WTC11 (cell line): ENCODE data around the gene EEF1A1. TPM values are rescaled to one million over a fixed set of nuclear protein-coding genes. Genes with fewer than 3 reads are reported as not detected.

Experiments used
- ATAC-seq: fragments of 200-7000 bp; cut with Tn5 transposase; 2 replicates; pipeline ENCODE4 v1.10.0; 2021; ENCODE audit warnings: mild to moderate bottlenecking, moderate library complexity
- CTCF ChIA-PET: fragments of 300-600 bp; sonication (Branson Sonifier 250); formaldehyde crosslinking; loops from one replicate; lab custom pipeline; 2021; ENCODE audit warnings: antibody characterized with exemption; lab: Charles Lee
- POLR2A ChIA-PET: fragments of 350-600 bp; sonication (Branson Sonifier 250); formaldehyde crosslinking; loops from one replicate; lab custom pipeline; 2021; ENCODE audit warnings: antibody characterized with exemption; lab: Charles Lee
- DNase-seq: peaks from one replicate; pipeline ENCODE4 v3.0.0; 2021; ENCODE audit warnings: low spot score
- H3K27ac Mint-ChIP-seq: 2 replicates; pipeline ENCODE4 v1.8.0; 2021; ENCODE audit warnings: mixed read lengths
- H3K27me3 Mint-ChIP-seq: 2 replicates; pipeline ENCODE4 v1.8.0; 2021; ENCODE audit warnings: low read depth, mild to moderate bottlenecking, moderate library complexity, mixed read lengths
- H3K36me3 Mint-ChIP-seq: 2 replicates; pipeline ENCODE4 v1.8.0; 2021; ENCODE audit warnings: mixed read lengths
- H3K4me1 Mint-ChIP-seq: 2 replicates; pipeline ENCODE4 v1.8.0; 2022; ENCODE audit warnings: mixed read lengths
- H3K4me3 Mint-ChIP-seq: 2 replicates; pipeline ENCODE4 v1.8.0; 2021; ENCODE audit warnings: mild to moderate bottlenecking, moderate library complexity, mixed read lengths
- H3K9me3 Mint-ChIP-seq: 2 replicates; pipeline ENCODE4 v1.8.0; 2021; ENCODE audit warnings: mixed read lengths
- ATF3 ChIP-seq: sonication (generic); formaldehyde crosslinking; conservative IDR thresholded peaks from 2 replicates; pipeline ENCODE4 v1.8.1; 2022; ENCODE audit warnings: mild to moderate bottlenecking, missing genetic modification reagents
- ESRRA ChIP-seq: sonication (generic); formaldehyde crosslinking; IDR thresholded peaks from 2 replicates; pipeline ENCODE4 v1.8.1; 2022; ENCODE audit warnings: mild to moderate bottlenecking, missing genetic modification reagents, borderline replicate concordance
- HMGA2 ChIP-seq: fragments of 250-450 bp; sonication (Bioruptor Pico); IDR thresholded peaks from 2 replicates; pipeline ENCODE4 v1.4.0; 2021; ENCODE audit warnings: mild to moderate bottlenecking, moderate library complexity
- KAT7 ChIP-seq: sonication (generic); formaldehyde crosslinking; IDR thresholded peaks from 2 replicates; pipeline ENCODE4 v1.8.1; 2023; ENCODE audit warnings: missing genetic modification reagents, mild to moderate bottlenecking, borderline replicate concordance
- MXD4 ChIP-seq: fragments of 250-450 bp; sonication (Bioruptor Pico); IDR thresholded peaks from 2 replicates; pipeline ENCODE4 v1.8.0; 2021; ENCODE audit warnings: mild to moderate bottlenecking, moderate library complexity, borderline replicate concordance
- MYBL2 ChIP-seq: sonication (generic); formaldehyde crosslinking; IDR thresholded peaks from 2 replicates; pipeline ENCODE4 v1.8.1; 2023; ENCODE audit warnings: mild to moderate bottlenecking, moderate library complexity, missing genetic modification reagents
- NFE2L1 ChIP-seq: sonication (generic); formaldehyde crosslinking; IDR thresholded peaks from 2 replicates; pipeline ENCODE4 v1.8.1; 2023; ENCODE audit warnings: missing genetic modification reagents
- RELA ChIP-seq: sonication (generic); formaldehyde crosslinking; IDR thresholded peaks from 2 replicates; pipeline ENCODE4 v1.8.1; 2022; ENCODE audit warnings: missing genetic modification reagents, mild to moderate bottlenecking, borderline replicate concordance
- STAT6 ChIP-seq: sonication (generic); formaldehyde crosslinking; conservative IDR thresholded peaks from 2 replicates; pipeline ENCODE4 v1.8.1; 2023; ENCODE audit warnings: mild to moderate bottlenecking, low read depth, missing genetic modification reagents, moderate library complexity
- TEAD1 ChIP-seq: sonication (generic); formaldehyde crosslinking; IDR thresholded peaks from 2 replicates; pipeline ENCODE4 v1.8.0; 2022; ENCODE audit warnings: mild to moderate bottlenecking, missing genetic modification reagents
- ZNF138 ChIP-seq: sonication (generic); formaldehyde crosslinking; conservative IDR thresholded peaks from 2 replicates; pipeline ENCODE4 v1.8.1; 2022; ENCODE audit warnings: mild to moderate bottlenecking, moderate library complexity, missing genetic modification reagents
- ZNF219 ChIP-seq: sonication (generic); formaldehyde crosslinking; IDR thresholded peaks from 2 replicates; pipeline ENCODE4 v1.8.0; 2023; ENCODE audit warnings: missing genetic modification reagents, mild to moderate bottlenecking, borderline replicate concordance
- ZNF263 ChIP-seq: sonication (generic); formaldehyde crosslinking; IDR thresholded peaks from 2 replicates; pipeline ENCODE4 v1.8.1; 2022; ENCODE audit warnings: low read depth, mild to moderate bottlenecking, moderate library complexity, missing genetic modification reagents
- ZNF317 ChIP-seq: sonication (generic); formaldehyde crosslinking; IDR thresholded peaks from 2 replicates; pipeline ENCODE4 v1.8.1; 2023; ENCODE audit warnings: low read depth, mild to moderate bottlenecking, moderate library complexity, missing genetic modification reagents, borderline replicate concordance
- ZNF396 ChIP-seq: fragments of 250-450 bp; sonication (Bioruptor Pico); IDR thresholded peaks from 2 replicates; pipeline ENCODE4 v1.8.0; 2021; ENCODE audit warnings: mild to moderate bottlenecking, moderate library complexity, borderline replicate concordance
- total RNA-seq: library from RNA; stranded (reverse); gene quantifications from 3 replicates; pipeline ENCODE4 v1.2.3, GENCODE V29; 2021
- TF ChIP-seq, protein P1 (sequence below): sonication (generic); formaldehyde crosslinking; IDR thresholded peaks from 2 replicates; pipeline ENCODE4 v1.8.0; 2023; ENCODE audit warnings: missing genetic modification reagents
- TF ChIP-seq, protein P2 (sequence below): sonication (generic); formaldehyde crosslinking; IDR thresholded peaks from 2 replicates; pipeline ENCODE4 v1.8.1; 2022; ENCODE audit warnings: low read depth, mild to moderate bottlenecking, moderate library complexity, missing genetic modification reagents, borderline replicate concordance
- TF ChIP-seq, protein P3 (sequence below): sonication (generic); formaldehyde crosslinking; IDR thresholded peaks from 2 replicates; pipeline ENCODE4 v1.8.1; 2022; ENCODE audit warnings: low read depth, missing genetic modification reagents, borderline replicate concordance
- TF ChIP-seq, protein P4 (sequence below): sonication (generic); formaldehyde crosslinking; IDR thresholded peaks from 2 replicates; pipeline ENCODE4 v1.8.1; 2023; ENCODE audit warnings: mild to moderate bottlenecking, missing genetic modification reagents
- TF ChIP-seq, protein P5 (sequence below): sonication (generic); formaldehyde crosslinking; IDR thresholded peaks from 2 replicates; pipeline ENCODE4 v1.8.1; 2023; ENCODE audit warnings: mild to moderate bottlenecking, missing genetic modification reagents

Gene EEF1A1
- total RNA-seq, 1 experiment from 2014 or later: 11,564 TPM

DNA sequence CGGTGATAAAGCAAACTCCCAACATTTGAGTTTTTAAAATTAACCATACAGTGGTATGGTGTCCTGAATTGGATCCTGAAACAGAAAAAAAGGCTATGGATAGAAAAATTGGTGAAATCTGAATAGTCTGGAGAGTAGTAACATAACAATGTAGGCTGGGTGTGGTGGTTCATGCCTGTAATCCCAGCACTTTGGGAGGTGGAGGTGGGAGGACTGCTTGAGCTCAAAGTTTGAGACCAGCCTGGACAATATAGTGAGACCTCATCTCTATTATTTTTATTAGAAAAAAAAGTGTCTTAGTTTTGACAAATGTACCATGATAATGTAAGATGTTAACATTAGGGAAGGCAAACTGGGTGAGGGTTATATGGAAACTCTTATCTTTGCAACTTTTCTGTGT lies 11.0 kb downstream of the EEF1A1 start:
- ChIA-PET POLR2A (interaction anchor here (1.6 kb wide), 1 partner anchor 12 kb away, joined by 7 read pairs; the partner anchor contains the start of gene EEF1A1), CTCF (interaction anchor here (0.7 to 1.2 kb wide), 2 partner anchors 13 to 144 kb away, joined by 3 to 7 read pairs; partner anchors contain the start of gene SLC17A5)
- ATAC-seq: no peak
- no peak for DNase-seq
- TF ChIP-seq ATF3 (CRISPR knock-in tag) (no peak), NFE2L1 (no peak), STAT6 (CRISPR knock-in tag) (no peak), ZNF396 (CRISPR knock-in tag) (no peak), ZNF219 (CRISPR knock-in tag) (no peak), TEAD1 (CRISPR knock-in tag) (no peak), KAT7 (no peak), MYBL2 (CRISPR knock-in tag) (no peak), HMGA2 (CRISPR knock-in tag) (no peak), ZNF138 (no peak), RELA (CRISPR knock-in tag) (no peak), ESRRA (CRISPR knock-in tag) (no peak), ZNF317 (CRISPR knock-in tag) (no peak), MXD4 (no peak), ZNF263 (CRISPR knock-in tag) (no peak)
- TF ChIP-seq, protein P1, sequence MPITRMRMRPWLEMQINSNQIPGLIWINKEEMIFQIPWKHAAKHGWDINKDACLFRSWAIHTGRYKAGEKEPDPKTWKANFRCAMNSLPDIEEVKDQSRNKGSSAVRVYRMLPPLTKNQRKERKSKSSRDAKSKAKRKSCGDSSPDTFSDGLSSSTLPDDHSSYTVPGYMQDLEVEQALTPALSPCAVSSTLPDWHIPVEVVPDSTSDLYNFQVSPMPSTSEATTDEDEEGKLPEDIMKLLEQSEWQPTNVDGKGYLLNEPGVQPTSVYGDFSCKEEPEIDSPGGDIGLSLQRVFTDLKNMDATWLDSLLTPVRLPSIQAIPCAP: no peak
- TF ChIP-seq, protein P2, sequence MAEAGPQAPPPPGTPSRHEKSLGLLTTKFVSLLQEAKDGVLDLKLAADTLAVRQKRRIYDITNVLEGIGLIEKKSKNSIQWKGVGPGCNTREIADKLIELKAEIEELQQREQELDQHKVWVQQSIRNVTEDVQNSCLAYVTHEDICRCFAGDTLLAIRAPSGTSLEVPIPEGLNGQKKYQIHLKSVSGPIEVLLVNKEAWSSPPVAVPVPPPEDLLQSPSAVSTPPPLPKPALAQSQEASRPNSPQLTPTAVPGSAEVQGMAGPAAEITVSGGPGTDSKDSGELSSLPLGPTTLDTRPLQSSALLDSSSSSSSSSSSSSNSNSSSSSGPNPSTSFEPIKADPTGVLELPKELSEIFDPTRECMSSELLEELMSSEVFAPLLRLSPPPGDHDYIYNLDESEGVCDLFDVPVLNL (CRISPR knock-in tag): no peak
- TF ChIP-seq, protein P3, sequence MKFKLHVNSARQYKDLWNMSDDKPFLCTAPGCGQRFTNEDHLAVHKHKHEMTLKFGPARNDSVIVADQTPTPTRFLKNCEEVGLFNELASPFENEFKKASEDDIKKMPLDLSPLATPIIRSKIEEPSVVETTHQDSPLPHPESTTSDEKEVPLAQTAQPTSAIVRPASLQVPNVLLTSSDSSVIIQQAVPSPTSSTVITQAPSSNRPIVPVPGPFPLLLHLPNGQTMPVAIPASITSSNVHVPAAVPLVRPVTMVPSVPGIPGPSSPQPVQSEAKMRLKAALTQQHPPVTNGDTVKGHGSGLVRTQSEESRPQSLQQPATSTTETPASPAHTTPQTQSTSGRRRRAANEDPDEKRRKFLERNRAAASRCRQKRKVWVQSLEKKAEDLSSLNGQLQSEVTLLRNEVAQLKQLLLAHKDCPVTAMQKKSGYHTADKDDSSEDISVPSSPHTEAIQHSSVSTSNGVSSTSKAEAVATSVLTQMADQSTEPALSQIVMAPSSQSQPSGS (CRISPR knock-in tag): no peak
- TF ChIP-seq, protein P4, sequence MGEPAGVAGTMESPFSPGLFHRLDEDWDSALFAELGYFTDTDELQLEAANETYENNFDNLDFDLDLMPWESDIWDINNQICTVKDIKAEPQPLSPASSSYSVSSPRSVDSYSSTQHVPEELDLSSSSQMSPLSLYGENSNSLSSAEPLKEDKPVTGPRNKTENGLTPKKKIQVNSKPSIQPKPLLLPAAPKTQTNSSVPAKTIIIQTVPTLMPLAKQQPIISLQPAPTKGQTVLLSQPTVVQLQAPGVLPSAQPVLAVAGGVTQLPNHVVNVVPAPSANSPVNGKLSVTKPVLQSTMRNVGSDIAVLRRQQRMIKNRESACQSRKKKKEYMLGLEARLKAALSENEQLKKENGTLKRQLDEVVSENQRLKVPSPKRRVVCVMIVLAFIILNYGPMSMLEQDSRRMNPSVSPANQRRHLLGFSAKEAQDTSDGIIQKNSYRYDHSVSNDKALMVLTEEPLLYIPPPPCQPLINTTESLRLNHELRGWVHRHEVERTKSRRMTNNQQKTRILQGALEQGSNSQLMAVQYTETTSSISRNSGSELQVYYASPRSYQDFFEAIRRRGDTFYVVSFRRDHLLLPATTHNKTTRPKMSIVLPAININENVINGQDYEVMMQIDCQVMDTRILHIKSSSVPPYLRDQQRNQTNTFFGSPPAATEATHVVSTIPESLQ (CRISPR knock-in tag): no peak
- TF ChIP-seq, protein P5, sequence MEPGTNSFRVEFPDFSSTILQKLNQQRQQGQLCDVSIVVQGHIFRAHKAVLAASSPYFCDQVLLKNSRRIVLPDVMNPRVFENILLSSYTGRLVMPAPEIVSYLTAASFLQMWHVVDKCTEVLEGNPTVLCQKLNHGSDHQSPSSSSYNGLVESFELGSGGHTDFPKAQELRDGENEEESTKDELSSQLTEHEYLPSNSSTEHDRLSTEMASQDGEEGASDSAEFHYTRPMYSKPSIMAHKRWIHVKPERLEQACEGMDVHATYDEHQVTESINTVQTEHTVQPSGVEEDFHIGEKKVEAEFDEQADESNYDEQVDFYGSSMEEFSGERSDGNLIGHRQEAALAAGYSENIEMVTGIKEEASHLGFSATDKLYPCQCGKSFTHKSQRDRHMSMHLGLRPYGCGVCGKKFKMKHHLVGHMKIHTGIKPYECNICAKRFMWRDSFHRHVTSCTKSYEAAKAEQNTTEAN (CRISPR knock-in tag): no peak
- Mint-ChIP-seq H3K9me3 (peaks cover 4% of the 10 kb centered on the region; the same call in 1 of the 2 replicates), H3K36me3 (peaks cover 2% of the 10 kb centered on the region; the same call in 1 of the 2 replicates), H3K27ac (no peak overlapping the region), H3K4me1 (0 out of 2 replicates have a peak, but pooled peaks cover 2% of the 10 kb centered on the region), H3K4me3 (no peak overlapping the region), H3K27me3 (no peaks in the 10 kb centered on the region)
